ENCODE data around the gene PRKCB.

PRKCB gene

GRCh38 chr16:23969468-23970297 is 133.9 kb downstream of the PRKCB start:
- no peak for DNase-seq

- DNase-seq: no peak
Observed at GRCh38 chr16:23974223-23974622, 138.4 kb downstream of the PRKCB start.

GRCh38 chr16:23975293-23975692 is 139.5 kb downstream of the PRKCB start:
- no peak for DNase-seq

GRCh38 chr16:23976091-23976490 is 140.3 kb downstream of the PRKCB start:
- no peak for DNase-seq

GRCh38 chr16:23976524-23976923 is 140.7 kb downstream of the PRKCB start:
- no peak for DNase-seq

GRCh38 chr16:23979441-23979840 is 143.7 kb downstream of the PRKCB start:
- no peak for DNase-seq

GRCh38 chr16:23979982-23980381 is 144.2 kb downstream of the PRKCB start:
- DNase-seq: no peak

- no peak for DNase-seq
Observed at GRCh38 chr16:23981429-23982399, 145.9 kb downstream of the PRKCB start.

GRCh38 chr16:23986455-23986854 is 150.7 kb downstream of the PRKCB start:
- no peak for DNase-seq

GRCh38 chr16:23987443-23987842 is 151.7 kb downstream of the PRKCB start:
- DNase-seq: no peak

- no peak for DNase-seq
Observed at GRCh38 chr16:23990507-23990906, 154.7 kb downstream of the PRKCB start.

GRCh38 chr16:23991066-23991465 is 155.3 kb downstream of the PRKCB start:
- DNase-seq: no peak

- DNase-seq: no peak
Observed at GRCh38 chr16:23994615-23995014, 158.8 kb downstream of the PRKCB start.

GRCh38 chr16:23996258-23996955 is 160.6 kb downstream of the PRKCB start:
- DNase-seq: no peak

GRCh38 chr16:23998771-23999170 is 163.0 kb downstream of the PRKCB start:
- DNase-seq: no peak

- no peak for DNase-seq
Observed at GRCh38 chr16:23999663-24000062, 163.9 kb downstream of the PRKCB start.

- DNase-seq: no peak
Observed at GRCh38 chr16:24001710-24002109, 165.9 kb downstream of the PRKCB start.

- no peak for DNase-seq
Observed at GRCh38 chr16:24002619-24003018, 166.8 kb downstream of the PRKCB start.

GRCh38 chr16:24005577-24005976 is 169.8 kb downstream of the PRKCB start:
- no peak for DNase-seq

- DNase-seq: no peak
Observed at GRCh38 chr16:24007391-24007790, 171.6 kb downstream of the PRKCB start.

- DNase-seq: no peak
Observed at GRCh38 chr16:24007934-24008333, 172.2 kb downstream of the PRKCB start.

GRCh38 chr16:24009098-24009497 is 173.3 kb downstream of the PRKCB start:
- DNase-seq: no peak

GRCh38 chr16:24009955-24010354 is 174.2 kb downstream of the PRKCB start:
- DNase-seq: no peak
